Lower lobe of right lung (tissue), 2 donors: ENCODE results near the gene C2CD4D. TPM values are rescaled to one million over a fixed set of nuclear protein-coding genes. Genes with fewer than 3 reads are reported as not detected.

Experiments used
- ATAC-seq, 2 donors: fragments of 200-7000 bp; cut with Tn5 transposase; one replicate each; pipeline ENCODE4 v1.9.1; 2020 to 2022; ENCODE audit warnings: mild to moderate bottlenecking in 2 of 2, moderate library complexity in 2 of 2
- DNase-seq: peaks from one replicate; pipeline ENCODE4 v3.0.0-alpha.2; 2020
- H3K27ac ChIP-seq: fragments of 200-600 bp; one replicate; pipeline ENCODE4 v1.8.0; 2022
- H3K27me3 ChIP-seq: fragments of 200-600 bp; one replicate; pipeline ENCODE4 v1.8.0; 2022; ENCODE audit warnings: low read depth
- H3K36me3 ChIP-seq: fragments of 200-600 bp; one replicate; pipeline ENCODE4 v1.8.0; 2022; ENCODE audit warnings: mild to moderate bottlenecking
- H3K4me1 ChIP-seq: fragments of 200-600 bp; one replicate; pipeline ENCODE4 v1.8.0; 2022
- H3K4me3 ChIP-seq: fragments of 200-600 bp; one replicate; pipeline ENCODE4 v1.8.0; 2022; ENCODE audit warnings: mild to moderate bottlenecking
- H3K9me3 ChIP-seq: fragments of 200-600 bp; one replicate; pipeline ENCODE4 v1.8.0; 2022
- intact Hi-C: fragments of 100-400 bp; cut with DNase I; formaldehyde crosslinking; loops from one replicate; pipeline ENCODE4 v1.11.0; 2022
- total RNA-seq: library from RNA; stranded (reverse); fragmentation: NEBNext Ultra II Directional; extraction: Animal tissue kit (Norgen Biotek cat#: 25700); gene quantifications from one replicate; pipeline ENCODE4 v1.2.1, GENCODE V29; 2021
- TF ChIP-seq, protein P1 (sequence below): fragments of 200-600 bp; IDR thresholded peaks from one replicate; pipeline ENCODE4 v1.8.0; 2022; ENCODE audit warnings: antibody characterized with exemption, mild to moderate bottlenecking
- donor health status: DM: no; HTN: yes; CAD: no; lungs with severe emphysema.

Gene C2CD4D
- total RNA-seq, 1 donor from 2014 or later: 0.21 TPM

DNA sequence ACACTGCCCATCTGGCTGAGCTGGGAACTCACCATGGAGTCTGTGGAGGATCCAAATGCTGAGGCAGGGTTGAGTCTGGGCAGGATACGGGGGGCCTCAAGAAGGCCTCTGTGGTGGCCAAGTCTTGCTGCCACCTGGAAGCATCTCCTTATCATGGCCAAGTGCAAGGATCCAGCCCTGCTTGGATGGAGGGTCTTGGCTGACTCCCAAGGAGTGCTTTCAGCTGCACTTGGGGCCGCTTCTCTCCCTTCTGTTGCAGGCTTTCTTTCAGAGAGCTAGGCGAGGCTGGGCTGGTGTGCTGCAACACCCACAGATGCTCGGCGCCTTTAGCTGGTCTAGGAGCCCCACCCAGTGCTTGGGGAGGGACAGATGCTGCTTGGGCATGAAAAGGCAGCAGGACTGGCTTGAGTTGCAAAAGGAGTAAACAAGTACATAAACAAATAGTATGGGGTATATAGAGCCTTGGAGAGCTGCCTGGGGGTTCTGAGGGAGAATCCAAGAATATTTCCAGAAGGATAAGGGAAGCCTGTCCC, 13.9 kb upstream of the C2CD4D start, which contains the start of gene THEM5:
Gene THEM5 (minus strand): TSS at position 302 of the 533 bp plus-strand sequence. CDS start 147 bp downstream, at position 155.
- TF ChIP-seq, protein P1, sequence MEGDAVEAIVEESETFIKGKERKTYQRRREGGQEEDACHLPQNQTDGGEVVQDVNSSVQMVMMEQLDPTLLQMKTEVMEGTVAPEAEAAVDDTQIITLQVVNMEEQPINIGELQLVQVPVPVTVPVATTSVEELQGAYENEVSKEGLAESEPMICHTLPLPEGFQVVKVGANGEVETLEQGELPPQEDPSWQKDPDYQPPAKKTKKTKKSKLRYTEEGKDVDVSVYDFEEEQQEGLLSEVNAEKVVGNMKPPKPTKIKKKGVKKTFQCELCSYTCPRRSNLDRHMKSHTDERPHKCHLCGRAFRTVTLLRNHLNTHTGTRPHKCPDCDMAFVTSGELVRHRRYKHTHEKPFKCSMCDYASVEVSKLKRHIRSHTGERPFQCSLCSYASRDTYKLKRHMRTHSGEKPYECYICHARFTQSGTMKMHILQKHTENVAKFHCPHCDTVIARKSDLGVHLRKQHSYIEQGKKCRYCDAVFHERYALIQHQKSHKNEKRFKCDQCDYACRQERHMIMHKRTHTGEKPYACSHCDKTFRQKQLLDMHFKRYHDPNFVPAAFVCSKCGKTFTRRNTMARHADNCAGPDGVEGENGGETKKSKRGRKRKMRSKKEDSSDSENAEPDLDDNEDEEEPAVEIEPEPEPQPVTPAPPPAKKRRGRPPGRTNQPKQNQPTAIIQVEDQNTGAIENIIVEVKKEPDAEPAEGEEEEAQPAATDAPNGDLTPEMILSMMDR: no peak
- DNase-seq (no peak), ATAC-seq (no peak)
- Histone ChIP-seq H3K4me1 (peaks cover 14% of the 10 kb centered on the region), H3K36me3 (no peaks in the 10 kb centered on the region), H3K9me3 (no peaks in the 10 kb centered on the region), H3K27me3 (no peaks in the 10 kb centered on the region), H3K27ac (no peak within 1 kb of the TSS), H3K4me3 (no peak within 1 kb of the TSS)
- intact Hi-C loops: no loop called here

DNA sequence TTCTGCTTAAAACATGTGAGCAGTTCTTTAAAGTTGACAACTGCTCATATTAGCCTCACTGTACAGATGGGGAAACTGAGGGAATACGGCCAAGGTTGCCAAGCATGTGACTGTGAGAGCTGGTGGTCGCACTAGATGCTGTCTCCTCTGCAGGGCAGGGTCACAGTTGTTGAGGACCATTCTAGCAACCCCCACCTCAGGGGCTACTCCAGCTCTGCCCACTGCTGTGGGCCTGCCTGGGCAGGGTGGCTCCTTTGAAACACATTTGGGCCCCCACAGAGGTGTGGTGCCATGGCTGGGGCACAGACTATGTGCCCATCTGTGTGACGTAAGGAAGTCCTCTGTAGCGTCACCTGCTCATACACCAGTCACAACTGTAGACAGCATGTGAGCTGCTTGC, 13.1 kb upstream of the C2CD4D start:
- intact Hi-C loops: no loop called here
- ATAC-seq (no peak), DNase-seq (no peak)

DNA sequence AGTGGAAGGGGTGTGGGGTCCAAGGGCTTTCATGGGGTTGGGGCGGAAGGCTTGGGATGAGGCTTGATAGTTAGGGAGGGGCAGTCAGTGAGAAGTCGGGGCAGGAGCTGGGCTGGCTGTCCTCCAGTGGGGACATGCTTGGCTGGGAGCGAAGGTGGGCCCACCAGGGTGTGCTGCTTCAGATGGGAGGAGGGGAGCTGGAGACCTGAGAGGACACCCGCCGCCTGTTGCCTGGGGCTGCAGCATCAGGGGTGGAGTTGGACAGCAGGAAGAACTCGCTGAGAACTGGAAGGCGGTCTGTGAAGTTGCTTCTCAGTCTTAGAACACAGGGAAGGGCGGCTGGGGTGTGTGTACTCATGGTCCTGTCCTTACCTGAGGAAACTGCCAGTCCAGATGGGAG, 12.3 kb upstream of the C2CD4D start:
- Histone ChIP-seq H3K36me3 (no peaks in the 10 kb centered on the region), H3K27me3 (no peaks in the 10 kb centered on the region), H3K9me3 (no peaks in the 10 kb centered on the region), H3K4me1 (peaks cover 19% of the 10 kb centered on the region), H3K4me3 (no peak overlapping the region), H3K27ac (no peak overlapping the region)
- DNase-seq (no peak), ATAC-seq (no peak)
- TF ChIP-seq, protein P1: no peak
- intact Hi-C loops: no loop called here

More for the DNA sequence above, 13.1 kb upstream of the C2CD4D start:
- Histone ChIP-seq H3K4me3 (no peak overlapping the region), H3K4me1 (peaks cover 19% of the 10 kb centered on the region), H3K9me3 (no peaks in the 10 kb centered on the region), H3K27me3 (no peaks in the 10 kb centered on the region), H3K36me3 (no peaks in the 10 kb centered on the region), H3K27ac (no peak overlapping the region)
- TF ChIP-seq, protein P1: no peak

DNA sequence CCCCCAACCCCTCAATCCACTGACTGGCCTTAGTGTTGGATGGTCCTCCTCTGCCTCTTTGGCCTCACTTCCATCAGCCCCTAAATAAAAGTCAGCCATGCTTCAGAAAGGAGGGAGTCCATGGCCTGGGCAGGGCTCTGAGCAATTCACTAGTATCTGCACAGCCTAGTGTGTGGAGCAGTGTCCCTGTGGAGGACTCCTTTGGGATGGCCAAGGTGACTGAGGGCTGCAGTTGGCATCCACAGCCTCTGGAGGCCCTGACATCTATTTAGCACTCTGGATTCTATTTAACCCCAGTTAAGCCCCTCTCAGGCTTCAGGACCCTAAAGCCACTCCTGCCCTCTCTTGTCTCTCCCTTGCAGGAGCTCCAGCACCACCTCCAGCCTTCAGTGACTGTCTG, 10.3 kb upstream of the C2CD4D start:
- peaks cover 19% of the 10 kb centered on the region for H3K4me1 ChIP-seq
- ATAC-seq (no peak), DNase-seq (no peak)
- H3K36me3 ChIP-seq: no peaks in the 10 kb centered on the region
- no peak overlapping the region for H3K27ac ChIP-seq
- H3K9me3 ChIP-seq: no peaks in the 10 kb centered on the region
- TF ChIP-seq, protein P1: no peak
- H3K27me3 ChIP-seq: no peaks in the 10 kb centered on the region
- intact Hi-C loops: no loop called here
- H3K4me3 ChIP-seq: no peak overlapping the region

DNA sequence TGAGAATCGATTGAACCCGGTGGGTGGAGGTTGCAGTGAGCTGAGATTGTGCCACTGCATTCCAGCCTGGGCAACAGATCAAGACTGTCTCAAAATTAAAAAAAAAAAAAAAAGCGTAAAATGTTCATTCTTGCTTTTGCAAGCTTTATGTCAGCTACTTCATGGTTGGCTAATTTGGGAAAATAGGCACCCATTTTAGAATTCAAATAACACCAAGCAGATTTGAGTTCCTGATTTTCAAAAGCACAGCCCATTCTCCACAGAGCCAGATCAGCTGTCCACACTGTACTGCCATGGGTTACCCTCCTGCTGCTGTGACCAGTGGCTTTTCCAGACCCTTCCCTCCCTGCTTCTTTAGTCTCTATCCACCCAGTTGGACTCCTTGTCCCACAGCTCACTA, 9.5 kb upstream of the C2CD4D start:
- Histone ChIP-seq H3K4me1 (peaks cover 19% of the 10 kb centered on the region), H3K9me3 (no peaks in the 10 kb centered on the region), H3K36me3 (no peaks in the 10 kb centered on the region), H3K4me3 (no peak overlapping the region), H3K27ac (no peak overlapping the region), H3K27me3 (no peaks in the 10 kb centered on the region)
- TF ChIP-seq, protein P1: no peak
- intact Hi-C loops: no loop called here
- ATAC-seq (no peak), DNase-seq (no peak)
